Measurements from ENCODE around the gene RASL10B.

Gene RASL10B

GRCh38 chr17:35791681-35792350 lies 60.4 kb downstream of the RASL10B start:
- DNase-seq (ENCODE audit: low read depth in 3 of 3, low spot score in 1 of 3): no peak
